Sigmoid colon (tissue), 4 donors: ENCODE measurements around the gene IL18.

ENCODE experiments used
- EP300 ChIP-seq, 4 donors: sonication (generic); formaldehyde crosslinking; IDR thresholded peaks; one replicate each; pipeline ENCODE4 v1.6.1; 2017; ENCODE audit warnings: antibody characterized with exemption in 4 of 4
- POLR2A ChIP-seq, 2 donors: fragments of 450-650 bp; IDR thresholded peaks; one replicate each; pipeline ENCODE4 v1.6.1; 2016; ENCODE audit warnings: antibody characterized with exemption in 2 of 2, mild to moderate bottlenecking in 2 of 2, moderate library complexity in 2 of 2
- TF ChIP-seq, protein P1 (sequence below), 4 experiments: fragments of 450-650 bp in 3 of 4; fragments of 200-600 bp in 1 of 4; IDR thresholded peaks; one replicate each; pipeline ENCODE4 v1.5.1; 2016 to 2019; ENCODE audit warnings: antibody characterized with exemption in 4 of 4, mild to moderate bottlenecking in 3 of 4, moderate library complexity in 2 of 4

DNA sequence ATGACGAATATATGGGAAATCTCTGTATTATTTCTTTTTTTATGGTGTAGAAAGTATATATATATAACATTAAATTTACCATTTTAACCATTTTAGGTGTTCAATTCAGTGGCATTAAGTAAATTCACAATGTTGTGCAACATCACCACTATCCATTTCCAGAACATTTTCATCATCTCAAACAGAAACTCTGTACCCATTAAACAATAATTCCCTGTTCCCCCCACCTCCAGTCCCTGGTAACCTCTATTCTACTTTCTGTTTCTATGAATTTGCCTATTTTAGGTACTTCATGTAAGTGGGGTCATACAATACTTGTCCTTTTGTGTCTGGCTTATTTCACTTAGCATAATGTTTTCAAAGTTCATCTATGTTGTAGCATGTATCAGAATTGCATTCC lies 47.0 kb upstream of the IL18 start:
- TF ChIP-seq EP300 (IDR thresholded peaks at IDR 0.05): no peak
- TF ChIP-seq, protein P1, sequence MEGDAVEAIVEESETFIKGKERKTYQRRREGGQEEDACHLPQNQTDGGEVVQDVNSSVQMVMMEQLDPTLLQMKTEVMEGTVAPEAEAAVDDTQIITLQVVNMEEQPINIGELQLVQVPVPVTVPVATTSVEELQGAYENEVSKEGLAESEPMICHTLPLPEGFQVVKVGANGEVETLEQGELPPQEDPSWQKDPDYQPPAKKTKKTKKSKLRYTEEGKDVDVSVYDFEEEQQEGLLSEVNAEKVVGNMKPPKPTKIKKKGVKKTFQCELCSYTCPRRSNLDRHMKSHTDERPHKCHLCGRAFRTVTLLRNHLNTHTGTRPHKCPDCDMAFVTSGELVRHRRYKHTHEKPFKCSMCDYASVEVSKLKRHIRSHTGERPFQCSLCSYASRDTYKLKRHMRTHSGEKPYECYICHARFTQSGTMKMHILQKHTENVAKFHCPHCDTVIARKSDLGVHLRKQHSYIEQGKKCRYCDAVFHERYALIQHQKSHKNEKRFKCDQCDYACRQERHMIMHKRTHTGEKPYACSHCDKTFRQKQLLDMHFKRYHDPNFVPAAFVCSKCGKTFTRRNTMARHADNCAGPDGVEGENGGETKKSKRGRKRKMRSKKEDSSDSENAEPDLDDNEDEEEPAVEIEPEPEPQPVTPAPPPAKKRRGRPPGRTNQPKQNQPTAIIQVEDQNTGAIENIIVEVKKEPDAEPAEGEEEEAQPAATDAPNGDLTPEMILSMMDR (IDR thresholded peaks at IDR 0.05): no peak
- no peak for TF ChIP-seq POLR2A (IDR thresholded peaks at IDR 0.05)
